Ecto neural progenitor cell (in vitro differentiated cells): ENCODE measurements around the gene SEPTIN1.
A peak's percentile ranks its signal among the peaks of the same experiment; 100 is the strongest.
"Not testable (repeated sequence)": the region's sequence is repeated elsewhere in the genome, so short reads cannot be mapped to it uniquely, and the experiment has no call there.

Experiments
- DNase-seq: peaks from one replicate; pipeline ENCODE4 v3.0.0-alpha.2; 2018; ENCODE audit warnings: low spot score

The SEPTIN1 gene

DNA sequence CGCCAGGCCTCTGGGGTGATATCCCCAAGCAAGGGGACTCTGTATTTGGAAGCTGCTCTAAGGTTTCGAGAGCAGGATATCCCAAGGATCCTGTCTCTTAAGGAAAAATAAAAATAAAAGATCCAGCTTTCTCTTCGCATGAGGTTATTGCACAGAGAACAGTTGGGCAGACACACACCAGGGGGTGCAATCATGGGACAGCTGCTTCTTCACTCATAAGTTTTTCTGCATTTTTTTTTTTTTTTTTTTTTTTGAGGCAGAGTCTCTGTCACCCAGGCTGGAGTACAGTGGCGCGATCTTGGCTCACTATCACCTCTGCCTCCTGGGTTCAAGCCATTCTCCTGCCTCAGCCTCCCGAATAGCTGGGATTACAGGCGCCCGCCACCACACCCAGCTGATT, 40.4 kb downstream of the SEPTIN1 start:
- not testable (repeated sequence) for DNase-seq

DNA sequence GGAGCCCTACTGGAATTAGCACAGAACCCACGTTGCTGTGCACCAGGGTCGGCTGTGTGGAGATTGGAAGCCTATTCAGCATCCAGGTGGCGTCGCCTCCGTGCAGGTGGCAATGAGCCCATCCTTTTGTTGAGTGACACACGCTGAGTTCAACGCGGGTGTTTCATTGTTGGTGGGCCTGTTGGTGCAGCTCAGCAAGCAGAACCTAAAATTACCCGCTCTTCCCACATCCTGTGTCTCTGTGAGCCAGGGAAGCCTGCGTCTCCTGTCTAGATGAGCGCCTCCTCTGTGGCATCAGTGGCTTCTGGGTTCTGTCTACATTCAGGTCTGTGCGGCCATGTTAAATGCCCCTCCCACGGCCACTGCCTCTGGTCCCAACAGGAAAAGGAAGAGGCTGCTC, 41.7 kb downstream of the SEPTIN1 start:
- no peak for DNase-seq

DNA sequence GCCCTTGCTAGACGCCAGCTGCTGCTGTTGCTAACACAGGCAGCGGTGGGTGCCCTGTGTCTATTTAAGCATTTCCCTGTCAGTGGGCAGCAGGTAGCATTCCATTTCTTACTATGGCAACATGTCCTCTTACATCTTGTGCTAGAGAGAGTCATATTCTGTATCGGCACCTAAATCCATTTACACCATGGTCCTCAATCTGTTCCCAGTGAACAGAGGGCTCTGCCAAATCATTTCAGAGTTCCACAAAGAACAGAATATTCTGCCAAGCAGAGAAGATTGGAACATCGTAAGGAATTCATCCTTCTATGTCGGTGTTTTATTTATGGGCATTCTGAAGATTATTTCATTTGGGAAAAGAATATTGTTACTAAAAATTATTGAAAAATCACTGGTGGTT, 43.6 kb downstream of the SEPTIN1 start:
- DNase-seq, result not testable (repeated sequence)

DNA sequence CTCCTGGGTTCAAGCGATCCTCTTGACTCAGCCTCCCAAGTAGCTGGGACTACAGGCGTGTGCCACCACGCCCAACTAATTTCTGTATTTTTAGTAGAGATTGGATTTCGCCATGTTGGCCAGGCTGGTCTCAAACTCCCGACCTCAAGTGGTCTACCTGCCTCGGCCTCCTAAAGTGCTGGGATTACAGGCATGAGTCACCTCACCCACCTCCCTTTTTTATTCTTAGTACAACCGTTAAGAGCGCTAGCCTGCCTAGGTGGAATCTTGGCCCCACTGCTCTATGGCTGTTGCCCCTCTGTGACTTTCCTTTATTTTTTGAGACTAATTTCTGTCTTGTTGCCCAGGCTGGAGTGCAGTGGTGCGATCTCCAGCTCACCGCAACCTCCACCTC, 44.4 kb downstream of the SEPTIN1 start:
- DNase-seq, result not testable (repeated sequence)

DNA sequence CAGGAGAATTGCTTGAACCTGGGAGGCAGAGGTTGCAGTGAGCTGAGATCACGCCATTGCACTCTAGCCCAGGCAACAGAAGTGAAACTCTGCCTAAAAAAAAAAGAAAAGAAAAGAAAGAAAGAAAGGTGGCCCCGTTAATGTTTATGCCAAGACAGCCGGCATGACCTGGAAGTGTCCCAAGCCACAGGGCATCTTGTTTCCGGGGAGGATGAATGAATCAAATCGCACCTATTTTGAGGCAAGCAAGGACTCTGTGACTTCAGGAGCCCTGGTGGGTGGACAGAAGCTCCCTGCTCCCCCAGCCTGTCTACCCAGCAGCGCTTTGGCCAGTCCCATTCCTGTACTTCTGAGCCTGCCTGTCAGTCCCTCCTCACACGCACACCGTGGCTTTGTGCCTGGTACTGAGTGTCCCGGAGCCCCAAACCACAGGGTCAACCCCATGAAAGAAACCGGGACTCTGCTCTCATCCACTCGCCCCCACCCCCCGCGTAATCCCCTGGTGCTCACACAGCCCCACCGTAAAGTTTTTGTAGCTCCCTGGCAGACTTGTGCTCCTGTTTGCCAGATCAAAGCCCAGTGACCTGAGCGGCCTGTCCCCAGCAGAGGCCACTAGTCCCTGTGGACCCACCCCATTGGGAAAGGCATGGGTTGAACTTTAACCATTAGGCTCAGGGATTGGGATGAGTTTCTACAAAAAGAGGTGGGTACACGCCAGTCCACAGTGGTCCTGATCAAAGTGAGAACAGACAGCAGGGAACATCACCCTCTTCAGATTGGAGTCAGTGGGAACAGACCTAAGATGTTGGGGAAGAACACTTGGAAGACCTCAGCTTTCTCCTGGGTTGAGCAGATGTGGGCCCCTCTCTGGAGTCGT, 46.5 kb downstream of the SEPTIN1 start:
- DNase-seq, result no peak

DNA sequence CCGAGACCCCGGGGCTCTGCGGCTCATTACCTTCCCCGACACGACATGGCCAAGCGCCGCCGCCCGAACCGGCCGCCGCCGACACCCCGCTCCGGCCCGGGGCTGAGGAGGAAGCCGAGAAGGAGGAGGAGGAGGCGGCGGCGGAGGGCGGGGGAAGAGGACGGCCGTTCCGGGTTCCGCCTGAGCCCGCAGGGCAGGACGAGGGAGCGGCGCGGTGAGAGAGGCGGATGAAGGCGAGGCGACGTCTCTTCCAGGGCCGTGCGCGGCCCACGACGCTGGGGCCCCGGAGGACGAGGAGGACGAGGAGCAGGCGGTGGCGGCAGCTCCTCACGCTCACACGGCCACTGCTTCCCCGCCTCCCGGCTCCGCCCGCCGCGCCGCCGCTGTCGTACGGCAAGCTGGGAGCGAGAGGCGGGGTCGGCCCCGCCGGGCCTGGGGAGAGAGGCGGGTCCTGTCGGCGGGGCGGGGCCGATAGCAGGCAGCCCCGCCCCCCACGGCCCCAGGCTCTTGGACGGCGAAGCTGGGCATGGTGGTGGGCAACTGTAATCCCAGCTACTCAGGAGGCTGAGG, 47.2 kb downstream of the SEPTIN1 start:
- DNase-seq, result peak; percentile 85

DNA sequence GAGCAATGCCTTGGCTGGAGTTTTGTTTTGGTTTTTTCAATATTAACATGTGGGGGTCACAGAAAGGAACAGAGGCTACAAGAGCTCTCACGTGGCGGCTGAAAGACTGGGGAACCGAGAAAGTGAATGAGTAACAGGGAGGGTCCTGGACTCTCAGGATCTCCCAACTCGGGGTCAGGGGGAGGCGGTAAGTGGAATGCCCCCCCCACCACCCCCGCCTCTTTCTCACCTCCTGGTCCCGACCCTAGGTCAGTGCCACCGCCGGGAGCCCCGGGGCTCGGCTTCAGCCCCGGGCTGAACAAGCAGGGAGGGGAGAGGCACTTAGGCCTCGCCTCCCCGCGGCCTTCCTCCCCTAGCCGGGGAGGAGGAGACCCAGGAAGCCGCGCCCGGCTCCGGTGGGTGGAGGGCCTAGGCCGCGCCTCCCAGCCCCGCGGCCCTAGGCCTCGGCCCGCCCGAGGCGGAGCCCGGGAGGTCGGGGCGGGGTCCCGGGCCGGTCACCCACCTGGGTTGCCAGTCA, 47.8 kb downstream of the SEPTIN1 start:
- peak; percentile 81 for DNase-seq
